22Rv1 (cell line): ENCODE measurements around the gene CPSF3.

ENCODE experiments used
- ZFX ChIP-seq: fragments of 450-650 bp; IDR thresholded peaks from 2 replicates; pipeline ENCODE4 v1.6.1; 2017; ENCODE audit warnings: antibody characterized with exemption, borderline replicate concordance
- TF ChIP-seq, protein P1 (sequence below): fragments of 450-650 bp; IDR thresholded peaks from 2 replicates; pipeline ENCODE4 v1.5.1; 2017; ENCODE audit warnings: mild to moderate bottlenecking

GRCh38 chr2:9473985-9474360 is 50.5 kb downstream of the CPSF3 start:
- TF ChIP-seq, protein P1, sequence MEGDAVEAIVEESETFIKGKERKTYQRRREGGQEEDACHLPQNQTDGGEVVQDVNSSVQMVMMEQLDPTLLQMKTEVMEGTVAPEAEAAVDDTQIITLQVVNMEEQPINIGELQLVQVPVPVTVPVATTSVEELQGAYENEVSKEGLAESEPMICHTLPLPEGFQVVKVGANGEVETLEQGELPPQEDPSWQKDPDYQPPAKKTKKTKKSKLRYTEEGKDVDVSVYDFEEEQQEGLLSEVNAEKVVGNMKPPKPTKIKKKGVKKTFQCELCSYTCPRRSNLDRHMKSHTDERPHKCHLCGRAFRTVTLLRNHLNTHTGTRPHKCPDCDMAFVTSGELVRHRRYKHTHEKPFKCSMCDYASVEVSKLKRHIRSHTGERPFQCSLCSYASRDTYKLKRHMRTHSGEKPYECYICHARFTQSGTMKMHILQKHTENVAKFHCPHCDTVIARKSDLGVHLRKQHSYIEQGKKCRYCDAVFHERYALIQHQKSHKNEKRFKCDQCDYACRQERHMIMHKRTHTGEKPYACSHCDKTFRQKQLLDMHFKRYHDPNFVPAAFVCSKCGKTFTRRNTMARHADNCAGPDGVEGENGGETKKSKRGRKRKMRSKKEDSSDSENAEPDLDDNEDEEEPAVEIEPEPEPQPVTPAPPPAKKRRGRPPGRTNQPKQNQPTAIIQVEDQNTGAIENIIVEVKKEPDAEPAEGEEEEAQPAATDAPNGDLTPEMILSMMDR: no peak
- no peak for TF ChIP-seq ZFX
